ENCODE results near the gene SAMM50.

Gene SAMM50

GRCh38 chr22:43994006-43994405, 38.8 kb downstream of the SAMM50 start:
- 92 to 99% methylated on average over 10 of the region's 11 CpGs for WGBS, 2 experiments (ENCODE audit: insufficient coverage in 2 of 2)
- Histone ChIP-seq H3K36me3 (ENCODE audit: control insufficient read depth, insufficient read depth, low read length) (peaks cover 93% of the 10 kb centered on the region), H3K4me1 (ENCODE audit: control insufficient read depth, insufficient read depth, low read length, poor library complexity, severe bottlenecking) (peaks cover 5% of the 10 kb centered on the region), H3K27ac (ENCODE audit: low read depth, low read length, severe bottlenecking) (no peak overlapping the region), H3K9me3 (ENCODE audit: control insufficient read depth, low read length) (no peaks in the 10 kb centered on the region), H3K4me3 (ENCODE audit: extremely low read depth, insufficient read depth, low read length, poor library complexity, severe bottlenecking) (no peak overlapping the region)

GRCh38 chr22:43994416-43994815, 39.2 kb downstream of the SAMM50 start:
- no peak overlapping the region for H3K4me3 ChIP-seq (ENCODE audit: extremely low read depth, insufficient read depth, low read length, poor library complexity, severe bottlenecking)
- WGBS, 2 experiments (ENCODE audit: insufficient coverage in 2 of 2): 87 to 91% methylated on average over 8 of the region's 9 CpGs
- peaks cover 95% of the 10 kb centered on the region for H3K36me3 ChIP-seq (ENCODE audit: control insufficient read depth, insufficient read depth, low read length)
- no peaks in the 10 kb centered on the region for H3K9me3 ChIP-seq (ENCODE audit: control insufficient read depth, low read length)
- peaks cover 5% of the 10 kb centered on the region for H3K4me1 ChIP-seq (ENCODE audit: control insufficient read depth, insufficient read depth, low read length, poor library complexity, severe bottlenecking)
- no peak overlapping the region for H3K27ac ChIP-seq (ENCODE audit: low read depth, low read length, severe bottlenecking)

- peaks cover 94% of the 10 kb centered on the region for H3K36me3 ChIP-seq (ENCODE audit: control insufficient read depth, insufficient read depth, low read length)
- H3K9me3 ChIP-seq (ENCODE audit: control insufficient read depth, low read length): no peaks in the 10 kb centered on the region
- H3K4me1 ChIP-seq (ENCODE audit: control insufficient read depth, insufficient read depth, low read length, poor library complexity, severe bottlenecking): peaks cover 5% of the 10 kb centered on the region
- 96% methylated on average over 14 to 15 of the region's 15 CpGs for WGBS, 2 experiments (ENCODE audit: insufficient coverage in 2 of 2)
- no peak overlapping the region for H3K4me3 ChIP-seq (ENCODE audit: extremely low read depth, insufficient read depth, low read length, poor library complexity, severe bottlenecking)
- no peak overlapping the region for H3K27ac ChIP-seq (ENCODE audit: low read depth, low read length, severe bottlenecking)
Measured at GRCh38 chr22:43995057-43995685, 39.9 kb downstream of the SAMM50 start.

- no CpG with 5 or more reads among the region's 10 CpGs for WGBS, 2 experiments (ENCODE audit: insufficient coverage in 2 of 2)
- no peak overlapping the region for H3K4me3 ChIP-seq (ENCODE audit: extremely low read depth, insufficient read depth, low read length, poor library complexity, severe bottlenecking)
- H3K36me3 ChIP-seq (ENCODE audit: control insufficient read depth, insufficient read depth, low read length): peaks cover 90% of the 10 kb centered on the region
- H3K27ac ChIP-seq (ENCODE audit: low read depth, low read length, severe bottlenecking): no peak overlapping the region
- no peaks in the 10 kb centered on the region for H3K9me3 ChIP-seq (ENCODE audit: control insufficient read depth, low read length)
- H3K4me1 ChIP-seq (ENCODE audit: control insufficient read depth, insufficient read depth, low read length, poor library complexity, severe bottlenecking): peaks cover 5% of the 10 kb centered on the region
Measured at GRCh38 chr22:43995798-43996169, 40.5 kb downstream of the SAMM50 start.

GRCh38 chr22:43996170-43996980, 41.1 kb downstream of the SAMM50 start:
- Histone ChIP-seq H3K4me3 (ENCODE audit: extremely low read depth, insufficient read depth, low read length, poor library complexity, severe bottlenecking) (no peak overlapping the region), H3K9me3 (ENCODE audit: control insufficient read depth, low read length) (no peaks in the 10 kb centered on the region), H3K36me3 (ENCODE audit: control insufficient read depth, insufficient read depth, low read length) (peaks cover 85% of the 10 kb centered on the region), H3K4me1 (ENCODE audit: control insufficient read depth, insufficient read depth, low read length, poor library complexity, severe bottlenecking) (peaks cover 5% of the 10 kb centered on the region), H3K27ac (ENCODE audit: low read depth, low read length, severe bottlenecking) (no peak overlapping the region)
- WGBS, 2 experiments (ENCODE audit: insufficient coverage in 2 of 2): 91 to 94% methylated on average over 39 to 45 of the region's 45 CpGs

GRCh38 chr22:43996981-43997265, 41.7 kb downstream of the SAMM50 start:
- 85 to 88% methylated on average over 8 of the region's 8 CpGs for WGBS, 2 experiments (ENCODE audit: insufficient coverage in 2 of 2)
- Histone ChIP-seq H3K4me3 (ENCODE audit: extremely low read depth, insufficient read depth, low read length, poor library complexity, severe bottlenecking) (no peak overlapping the region), H3K27ac (ENCODE audit: low read depth, low read length, severe bottlenecking) (no peak overlapping the region), H3K9me3 (ENCODE audit: control insufficient read depth, low read length) (no peaks in the 10 kb centered on the region), H3K4me1 (ENCODE audit: control insufficient read depth, insufficient read depth, low read length, poor library complexity, severe bottlenecking) (peaks cover 5% of the 10 kb centered on the region), H3K36me3 (ENCODE audit: control insufficient read depth, insufficient read depth, low read length) (peaks cover 79% of the 10 kb centered on the region)

GRCh38 chr22:43998679-43999264, 43.5 kb downstream of the SAMM50 start:
- no peak overlapping the region for H3K27ac ChIP-seq (ENCODE audit: low read depth, low read length, severe bottlenecking)
- WGBS, 2 experiments (ENCODE audit: insufficient coverage in 2 of 2): 88 to 93% methylated on average over 14 of the region's 15 CpGs
- peaks cover 64% of the 10 kb centered on the region for H3K36me3 ChIP-seq (ENCODE audit: control insufficient read depth, insufficient read depth, low read length)
- H3K4me3 ChIP-seq (ENCODE audit: extremely low read depth, insufficient read depth, low read length, poor library complexity, severe bottlenecking): no peak overlapping the region
- H3K4me1 ChIP-seq (ENCODE audit: control insufficient read depth, insufficient read depth, low read length, poor library complexity, severe bottlenecking): peaks cover 3% of the 10 kb centered on the region
- H3K9me3 ChIP-seq (ENCODE audit: control insufficient read depth, low read length): no peaks in the 10 kb centered on the region

GRCh38 chr22:43999378-43999777, 44.1 kb downstream of the SAMM50 start:
- H3K4me3 ChIP-seq (ENCODE audit: extremely low read depth, insufficient read depth, low read length, poor library complexity, severe bottlenecking): no peak overlapping the region
- H3K27ac ChIP-seq (ENCODE audit: low read depth, low read length, severe bottlenecking): no peak overlapping the region
- no peaks in the 10 kb centered on the region for H3K9me3 ChIP-seq (ENCODE audit: control insufficient read depth, low read length)
- 93 to 97% methylated on average over 3 of the region's 3 CpGs for WGBS, 2 experiments (ENCODE audit: insufficient coverage in 2 of 2)
- peaks cover 57% of the 10 kb centered on the region for H3K36me3 ChIP-seq (ENCODE audit: control insufficient read depth, insufficient read depth, low read length)
- H3K4me1 ChIP-seq (ENCODE audit: control insufficient read depth, insufficient read depth, low read length, poor library complexity, severe bottlenecking): peaks cover 3% of the 10 kb centered on the region

GRCh38 chr22:44000123-44000522, 44.9 kb downstream of the SAMM50 start:
- WGBS, 2 experiments (ENCODE audit: insufficient coverage in 2 of 2): 96 to 100% methylated on average over 4 of the region's 4 CpGs
- H3K27ac ChIP-seq (ENCODE audit: low read depth, low read length, severe bottlenecking): no peak overlapping the region
- H3K4me1 ChIP-seq (ENCODE audit: control insufficient read depth, insufficient read depth, low read length, poor library complexity, severe bottlenecking): peaks cover 3% of the 10 kb centered on the region
- peaks cover 50% of the 10 kb centered on the region for H3K36me3 ChIP-seq (ENCODE audit: control insufficient read depth, insufficient read depth, low read length)
- H3K4me3 ChIP-seq (ENCODE audit: extremely low read depth, insufficient read depth, low read length, poor library complexity, severe bottlenecking): no peak overlapping the region
- peaks cover under 1% of the 10 kb centered on the region for H3K9me3 ChIP-seq (ENCODE audit: control insufficient read depth, low read length)

GRCh38 chr22:44001521-44001920, 46.3 kb downstream of the SAMM50 start:
- Histone ChIP-seq H3K36me3 (ENCODE audit: control insufficient read depth, insufficient read depth, low read length) (peaks cover 45% of the 10 kb centered on the region), H3K27ac (ENCODE audit: low read depth, low read length, severe bottlenecking) (no peak overlapping the region), H3K9me3 (ENCODE audit: control insufficient read depth, low read length) (peaks cover 7% of the 10 kb centered on the region), H3K4me3 (ENCODE audit: extremely low read depth, insufficient read depth, low read length, poor library complexity, severe bottlenecking) (no peak overlapping the region), H3K4me1 (ENCODE audit: control insufficient read depth, insufficient read depth, low read length, poor library complexity, severe bottlenecking) (no peaks in the 10 kb centered on the region)
- WGBS, 2 experiments (ENCODE audit: insufficient coverage in 2 of 2): 95 to 97% methylated on average over 7 of the region's 7 CpGs

GRCh38 chr22:44002324-44002723, 47.1 kb downstream of the SAMM50 start:
- 80 to 91% methylated on average over 2 to 7 of the region's 11 CpGs for WGBS, 2 experiments (ENCODE audit: insufficient coverage in 2 of 2)
- Histone ChIP-seq H3K4me1 (ENCODE audit: control insufficient read depth, insufficient read depth, low read length, poor library complexity, severe bottlenecking) (no peaks in the 10 kb centered on the region), H3K4me3 (ENCODE audit: extremely low read depth, insufficient read depth, low read length, poor library complexity, severe bottlenecking) (no peak overlapping the region), H3K9me3 (ENCODE audit: control insufficient read depth, low read length) (peaks cover 7% of the 10 kb centered on the region), H3K27ac (ENCODE audit: low read depth, low read length, severe bottlenecking) (no peak overlapping the region), H3K36me3 (ENCODE audit: control insufficient read depth, insufficient read depth, low read length) (peaks cover 37% of the 10 kb centered on the region)
